Measurements from ENCODE around the gene DGKZ.
A peak's percentile ranks its signal among the peaks of the same experiment; 100 is the strongest.

The DGKZ gene

DNA sequence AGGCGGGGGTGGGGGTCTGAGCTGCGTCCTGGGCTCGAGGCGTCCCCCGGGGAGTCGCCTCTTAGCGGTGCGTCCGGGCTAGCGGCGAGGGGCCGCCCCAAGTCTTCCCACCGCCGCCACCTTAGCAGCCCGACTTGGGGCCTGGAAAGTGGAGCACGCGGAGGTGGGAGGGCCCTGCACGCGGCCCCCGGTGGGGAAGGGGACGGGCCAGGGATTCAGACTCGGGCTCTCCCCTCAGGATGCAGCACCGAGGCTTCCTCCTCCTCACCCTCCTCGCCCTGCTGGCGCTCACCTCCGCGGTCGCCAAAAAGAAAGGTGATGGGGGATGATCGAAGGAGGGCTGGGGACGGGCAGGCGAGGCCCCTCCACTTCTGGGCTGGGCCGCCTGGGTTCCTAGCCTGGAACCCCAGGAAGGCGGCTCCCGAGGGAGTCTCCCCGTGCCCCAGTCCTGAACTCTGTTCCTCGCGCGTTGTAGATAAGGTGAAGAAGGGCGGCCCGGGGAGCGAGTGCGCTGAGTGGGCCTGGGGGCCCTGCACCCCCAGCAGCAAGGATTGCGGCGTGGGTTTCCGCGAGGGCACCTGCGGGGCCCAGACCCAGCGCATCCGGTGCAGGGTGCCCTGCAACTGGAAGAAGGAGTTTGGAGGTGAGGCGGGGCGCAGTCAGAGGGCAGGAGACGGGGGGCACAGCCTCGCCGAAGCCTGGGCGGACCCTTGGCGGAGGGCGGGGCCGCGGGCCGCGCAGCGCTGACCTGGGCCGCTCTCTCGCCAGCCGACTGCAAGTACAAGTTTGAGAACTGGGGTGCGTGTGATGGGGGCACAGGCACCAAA lies 34.8 kb downstream of the DGKZ start:
- DNase-seq (ENCODE audit: low read depth): no peak

DNA sequence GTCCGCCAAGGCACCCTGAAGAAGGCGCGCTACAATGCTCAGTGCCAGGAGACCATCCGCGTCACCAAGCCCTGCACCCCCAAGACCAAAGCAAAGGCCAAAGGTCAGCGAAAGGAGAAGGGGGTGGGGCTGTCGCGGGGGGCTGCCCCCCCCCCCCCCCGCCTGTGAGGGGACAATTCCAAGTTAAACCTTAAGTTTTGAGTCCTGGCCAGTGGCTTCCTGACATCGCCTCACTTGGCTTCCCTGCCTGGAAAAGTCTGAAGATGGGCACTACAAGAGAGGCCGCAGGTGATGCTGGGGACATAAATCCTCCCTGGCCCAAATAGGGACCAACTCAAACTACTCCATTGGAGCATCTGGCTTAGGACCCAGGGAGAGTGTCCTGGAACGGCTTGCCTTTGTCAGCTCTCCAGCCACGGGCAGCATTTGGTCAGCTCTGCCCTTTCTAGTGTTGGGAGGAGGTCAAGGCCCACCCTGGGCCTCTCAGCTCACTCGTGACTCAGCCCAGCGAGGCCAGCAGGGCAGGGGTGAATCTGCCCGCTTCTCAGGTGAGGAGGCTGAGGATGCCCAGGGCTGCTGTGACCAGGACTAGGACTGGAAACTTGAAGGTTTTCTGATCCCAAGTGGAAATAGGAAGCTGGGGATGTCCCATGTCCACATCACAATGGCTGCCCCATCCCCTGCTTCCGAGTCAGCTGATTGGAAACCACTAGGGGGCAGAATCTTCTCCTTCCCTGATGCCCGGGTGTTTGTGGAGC lies 35.6 kb downstream of the DGKZ start:
- peak; percentile 53 for DNase-seq (ENCODE audit: low read depth)

- no peak for DNase-seq (ENCODE audit: low read depth)
Measured at GRCh38 chr11:46383404-46383758, 36.1 kb downstream of the DGKZ start.

- no peak for DNase-seq (ENCODE audit: low read depth)
Measured at GRCh38 chr11:46383974-46384701, 36.9 kb downstream of the DGKZ start.

- DNase-seq (ENCODE audit: low read depth): no peak
Measured at GRCh38 chr11:46385169-46386004, 38.1 kb downstream of the DGKZ start.

DNA sequence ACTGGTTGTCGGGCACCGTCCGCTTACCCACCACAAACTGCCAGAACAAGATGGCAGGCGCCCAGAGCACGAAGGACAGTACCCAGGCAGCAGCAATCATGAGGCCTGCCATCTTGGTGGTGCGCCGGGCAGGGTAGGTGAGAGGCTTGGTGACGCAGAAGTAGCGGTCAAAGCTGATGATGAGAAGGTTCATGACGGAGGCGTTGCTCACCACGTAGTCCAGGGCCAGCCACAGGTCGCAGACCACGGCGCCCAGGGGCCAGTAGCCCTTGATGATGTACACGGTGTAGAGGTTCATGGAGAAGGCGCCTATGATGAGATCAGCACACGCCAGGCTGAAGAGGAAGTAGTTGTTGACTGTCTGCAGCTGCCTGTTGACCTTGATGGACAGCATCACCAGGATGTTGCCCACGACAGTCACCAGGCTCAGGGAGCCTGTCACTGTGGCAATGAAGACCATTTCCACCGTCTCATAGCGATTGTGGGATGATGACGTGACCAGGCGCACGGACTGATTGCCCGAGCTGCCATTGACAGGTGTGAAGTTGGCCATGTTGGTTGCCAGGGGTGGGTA lies 38.8 kb downstream of the DGKZ start:
- DNase-seq (ENCODE audit: low read depth): no peak

DNA sequence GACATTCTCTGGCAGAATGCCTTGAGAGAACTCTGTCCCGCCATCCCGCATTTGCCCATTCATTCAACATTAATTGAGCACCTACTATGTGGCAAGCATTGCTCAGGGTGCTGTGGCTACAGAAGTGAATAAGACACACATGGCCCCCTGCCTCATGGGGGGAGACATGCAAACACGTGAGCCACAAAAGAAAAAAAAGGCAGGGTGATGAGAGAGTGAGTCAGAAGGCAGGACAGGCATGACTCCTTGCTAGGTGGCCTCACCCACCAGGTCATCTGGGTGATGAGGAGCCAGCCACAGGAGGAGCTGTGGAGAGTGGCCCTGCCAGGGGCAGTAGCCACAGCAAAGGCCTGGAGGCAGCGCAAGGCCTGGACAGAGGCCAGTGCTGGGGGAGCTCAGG lies 39.4 kb downstream of the DGKZ start:
- no peak for DNase-seq (ENCODE audit: low read depth)

- no peak for DNase-seq (ENCODE audit: low read depth)
Measured at GRCh38 chr11:46387456-46387855, 40.2 kb downstream of the DGKZ start.

- no peak for DNase-seq (ENCODE audit: low read depth)
Measured at GRCh38 chr11:46387919-46388618, 40.8 kb downstream of the DGKZ start.

- DNase-seq (ENCODE audit: low read depth): no peak
Measured at GRCh38 chr11:46388619-46389449, 41.6 kb downstream of the DGKZ start.

- peak; percentile 68 for DNase-seq (ENCODE audit: low read depth)
Measured at GRCh38 chr11:46389450-46390330, 42.4 kb downstream of the DGKZ start.

DNA sequence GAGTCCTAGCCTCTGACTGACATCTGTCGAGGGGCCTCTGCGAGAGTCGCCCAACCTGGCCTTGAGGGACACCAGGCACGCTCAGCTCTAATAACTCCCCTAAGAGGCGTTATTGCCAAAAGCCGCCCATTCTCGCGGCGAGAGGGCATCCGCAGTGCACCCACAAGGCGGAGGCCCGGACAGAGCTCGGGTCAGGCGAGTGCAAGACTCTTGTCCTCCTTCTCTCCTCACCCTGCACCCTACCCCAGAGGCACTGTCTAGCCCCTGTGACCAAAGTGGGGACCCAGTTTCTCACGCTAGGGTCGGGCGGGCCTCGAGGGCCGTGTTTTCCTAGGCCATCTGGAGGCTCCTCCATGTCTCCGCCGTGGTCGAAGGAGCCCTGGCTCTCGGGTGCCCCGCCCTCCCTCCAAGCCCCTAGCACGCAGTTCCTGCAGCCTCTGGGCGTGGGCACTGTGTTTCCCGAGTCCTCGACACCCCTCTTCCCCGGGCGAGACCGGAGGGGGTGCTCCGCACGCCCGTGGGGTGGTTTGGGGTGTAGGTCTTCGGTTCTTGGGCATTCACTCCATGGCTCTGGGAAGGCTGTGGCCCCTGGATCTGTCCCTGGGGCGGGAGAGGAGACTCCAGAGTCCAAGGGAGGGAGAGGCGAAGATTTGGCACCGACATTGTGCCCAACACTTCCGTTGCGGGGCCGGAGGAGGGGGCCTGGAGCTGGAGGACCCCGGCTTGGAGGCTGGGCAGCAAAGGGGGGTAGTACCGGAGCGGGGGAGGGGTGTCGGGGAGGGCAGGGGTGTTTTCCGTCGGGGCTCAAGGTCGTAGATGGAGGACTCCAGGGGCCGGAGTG lies 43.3 kb downstream of the DGKZ start:
- DNase-seq (ENCODE audit: low read depth): no peak

DNA sequence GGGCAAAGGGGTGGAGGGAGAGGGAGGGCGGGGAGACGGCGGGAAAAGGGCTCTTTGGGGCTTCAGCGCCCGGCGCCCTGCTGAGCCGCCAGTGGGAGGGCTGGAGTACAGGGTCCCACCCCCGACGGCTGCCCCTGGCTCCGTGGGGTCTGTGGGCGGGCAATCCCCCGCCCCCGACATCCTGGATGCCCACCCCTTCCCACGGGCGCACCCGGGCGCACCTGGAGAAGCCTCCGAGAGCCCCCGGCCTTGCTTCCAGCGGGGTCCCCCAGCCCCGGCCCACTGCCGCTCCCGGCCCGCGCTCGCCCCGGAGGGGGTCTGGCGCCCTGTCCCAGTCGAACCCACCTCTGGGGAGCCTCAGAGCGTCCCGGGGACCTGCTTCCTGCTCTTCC lies 43.9 kb downstream of the DGKZ start:
- DNase-seq (ENCODE audit: low read depth): no peak

- peak; percentile 47 for DNase-seq (ENCODE audit: low read depth)
Measured at GRCh38 chr11:46391578-46392420, 44.5 kb downstream of the DGKZ start, which contains the start of gene CHRM4. TSS of gene CHRM4 (minus strand) at chr11:46391776. CDS start at chr11:46386557, 5,219 bp downstream.

GRCh38 chr11:46392421-46393230 lies 45.4 kb downstream of the DGKZ start:
- peak; percentile 82 for DNase-seq (ENCODE audit: low read depth)

DNA sequence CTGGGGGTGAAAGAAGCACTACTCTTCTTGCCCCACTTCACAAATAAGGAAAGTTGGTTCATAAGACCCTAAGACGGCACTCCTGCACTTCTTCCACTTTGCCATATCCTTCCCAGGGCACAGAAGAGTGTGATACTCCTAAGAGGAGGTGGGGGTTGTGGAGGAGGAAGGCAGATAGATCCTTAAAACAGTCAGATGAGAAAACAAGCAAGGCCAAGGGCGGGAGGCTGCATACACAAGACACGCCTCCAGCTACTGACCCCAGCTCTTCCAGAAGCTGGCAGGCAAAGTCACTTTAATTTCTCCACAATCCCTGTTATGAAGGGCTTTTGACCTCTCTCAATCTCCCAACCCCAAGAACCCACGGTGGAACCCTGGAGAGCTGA lies 46.0 kb downstream of the DGKZ start:
- DNase-seq (ENCODE audit: low read depth): no peak

All from iris pigment epithelial cell (primary cell).